Measurements from ENCODE around the gene EDC3.
A peak's percentile ranks its signal among the peaks of the same experiment; 100 is the strongest.
"Not testable (repeated sequence)": the region's sequence is repeated elsewhere in the genome, so short reads cannot be mapped to it uniquely, and the experiment has no call there.

EDC3 gene

GRCh38 chr15:74646480-74646879 is 49.3 kb downstream of the EDC3 start:
- FAIRE-seq, result no peak

- FAIRE-seq, result no peak
These were observed 52.1 kb downstream of the EDC3 start for GRCh38 chr15:74643665-74644204.

- no peak for FAIRE-seq
These were observed 52.8 kb downstream of the EDC3 start for GRCh38 chr15:74642734-74643664.

GRCh38 chr15:74642348-74642733 is 53.5 kb downstream of the EDC3 start:
- no peak for FAIRE-seq

GRCh38 chr15:74641151-74641550 is 54.7 kb downstream of the EDC3 start:
- FAIRE-seq, result no peak

- no peak for FAIRE-seq
These were observed 58.8 kb downstream of the EDC3 start for GRCh38 chr15:74636984-74637383.

GRCh38 chr15:74635228-74635627 is 60.6 kb downstream of the EDC3 start:
- FAIRE-seq, result peak; percentile 55

- FAIRE-seq, result no peak
These were observed 62.0 kb downstream of the EDC3 start for GRCh38 chr15:74633781-74634180.

- no peak for FAIRE-seq
These were observed 63.2 kb downstream of the EDC3 start for GRCh38 chr15:74632601-74633000.

- FAIRE-seq, result no peak
These were observed 63.8 kb downstream of the EDC3 start for GRCh38 chr15:74631935-74632560.

GRCh38 chr15:74631408-74631807 is 64.4 kb downstream of the EDC3 start:
- FAIRE-seq, result no peak

GRCh38 chr15:74631087-74631385 is 64.8 kb downstream of the EDC3 start:
- FAIRE-seq, result no peak

- no peak for FAIRE-seq
These were observed 65.3 kb downstream of the EDC3 start for GRCh38 chr15:74630284-74631086.

GRCh38 chr15:74629696-74630095 is 66.1 kb downstream of the EDC3 start:
- FAIRE-seq, result not testable (repeated sequence)

- no peak for FAIRE-seq
These were observed 66.9 kb downstream of the EDC3 start for GRCh38 chr15:74628949-74629348.

- FAIRE-seq, result no peak
These were observed 67.6 kb downstream of the EDC3 start for GRCh38 chr15:74628199-74628598.

GRCh38 chr15:74627766-74628165 is 68.1 kb downstream of the EDC3 start:
- no peak for FAIRE-seq

- FAIRE-seq, result no peak
These were observed 68.8 kb downstream of the EDC3 start for GRCh38 chr15:74626752-74627692.

GRCh38 chr15:74626336-74626735 is 69.5 kb downstream of the EDC3 start:
- FAIRE-seq, result no peak

GRCh38 chr15:74625693-74626092 is 70.1 kb downstream of the EDC3 start:
- FAIRE-seq, result no peak

- no peak for FAIRE-seq
These were observed 71.7 kb downstream of the EDC3 start for GRCh38 chr15:74624020-74624602.

- no peak for FAIRE-seq
These were observed 73.1 kb downstream of the EDC3 start for GRCh38 chr15:74622758-74623157.

All from G401.6 (cell line).